IMR-90 (cell line): ENCODE results near the gene TTYH3. TPM values are rescaled to one million over a fixed set of nuclear protein-coding genes. Genes with fewer than 3 reads are reported as not detected.

Source experiments
- ATAC-seq: fragments of 200-7000 bp; cut with Tn5 transposase; 2 replicates; pipeline ENCODE4 v1.9.1; 2020; ENCODE audit warnings: low read depth, mild to moderate bottlenecking, moderate library complexity
- BruUV-seq: library from RNA; stranded (reverse); fragments of 400-500 nt; replicated peaks from 2 replicates; lab custom pipeline; 2021; lab: Mats Ljungman, UMichigan
- CTCF ChIA-PET: fragments of 300-600 bp; formaldehyde crosslinking; extraction: SDS; loops from one replicate; lab custom pipeline; 2021; ENCODE audit warnings: antibody characterized with exemption; lab: Yijun Ruan, JAX
- POLR2A ChIA-PET: fragments of 300-600 bp; sonication (Branson Sonifier 250); formaldehyde crosslinking; loops from one replicate; lab custom pipeline; 2022; ENCODE audit warnings: antibody characterized with exemption; ENCODE audit not compliant: unreplicated experiment; lab: Charles Lee
- DNase-seq: peaks from one replicate; pipeline ENCODE4 v3.0.0; 2013
- H2AFZ ChIP-seq: replicated peaks from 2 replicates; pipeline ENCODE3; 2013; ENCODE audit warnings: low read length, mild to moderate bottlenecking; ENCODE audit not compliant: poor library complexity
- H2AK5ac ChIP-seq: 2 replicates; pipeline ENCODE4 v1.6.1; 2013; ENCODE audit warnings: low read depth, low read length, inconsistent platforms
- H2AK9ac ChIP-seq: replicated peaks from 2 replicates; pipeline ENCODE3; 2013; ENCODE audit warnings: mild to moderate bottlenecking, low read depth, low read length, moderate library complexity; ENCODE audit not compliant: poor library complexity
- H2BK120ac ChIP-seq: 2 replicates; pipeline ENCODE4 v1.6.1; 2013; ENCODE audit warnings: low read depth, low read length, inconsistent platforms
- H2BK15ac ChIP-seq: 3 replicates; pipeline ENCODE4 v1.6.1; 2013; ENCODE audit warnings: low read depth, low read length, inconsistent platforms
- H2BK20ac ChIP-seq: 2 replicates; pipeline ENCODE4 v1.6.1; 2013; ENCODE audit warnings: low read depth, mild to moderate bottlenecking, inconsistent platforms, low read length, moderate library complexity
- H2BK5ac ChIP-seq: 2 replicates; pipeline ENCODE4 v1.6.1; 2013; ENCODE audit warnings: mild to moderate bottlenecking, low read depth, low read length, inconsistent platforms; ENCODE audit not compliant: poor library complexity, severe bottlenecking
- H3K14ac ChIP-seq: replicated peaks from 2 replicates; pipeline ENCODE4 v1.6.1; 2013; ENCODE audit warnings: low read depth, low read length, inconsistent platforms
- H3K18ac ChIP-seq: 2 replicates; pipeline ENCODE4 v1.6.1; 2013; ENCODE audit warnings: low read depth, low read length, control low read depth
- H3K23ac ChIP-seq: 2 replicates; pipeline ENCODE4 v1.6.1; 2013; ENCODE audit warnings: low read depth, low read length, inconsistent platforms
- H3K27ac ChIP-seq: 2 replicates; pipeline ENCODE4 v1.5.1; 2013; ENCODE audit warnings: mild to moderate bottlenecking, control low read depth, low read length; ENCODE audit not compliant: insufficient read depth
- H3K27me3 ChIP-seq: 2 replicates; pipeline ENCODE4 v1.6.1; 2013; ENCODE audit warnings: low read length; ENCODE audit not compliant: control insufficient read depth, insufficient read depth
- H3K36me3 ChIP-seq: 2 replicates; pipeline ENCODE4 v1.6.1; 2013; ENCODE audit warnings: low read length, mixed read lengths; ENCODE audit not compliant: control insufficient read depth, insufficient read depth
- H3K4ac ChIP-seq: 2 replicates; pipeline ENCODE4 v1.6.1; 2013; ENCODE audit warnings: low read depth, low read length, inconsistent platforms
- H3K4me1 ChIP-seq: 2 replicates; pipeline ENCODE4 v1.6.1; 2013; ENCODE audit warnings: low read length, mixed read lengths; ENCODE audit not compliant: control insufficient read depth, insufficient read depth
- H3K4me2 ChIP-seq: 2 replicates; pipeline ENCODE4 v1.6.1; 2013; ENCODE audit warnings: low read depth, mild to moderate bottlenecking, control low read depth, low read length, moderate library complexity
- H3K4me3 ChIP-seq: 2 replicates; pipeline ENCODE4 v1.5.1; 2013; ENCODE audit warnings: low read depth, mild to moderate bottlenecking, control low read depth, low read length, moderate library complexity; ENCODE audit not compliant: insufficient read depth
- H3K56ac ChIP-seq: 2 replicates; pipeline ENCODE4 v1.6.1; 2013; ENCODE audit warnings: low read length, inconsistent platforms; ENCODE audit not compliant: insufficient read depth; ENCODE audit errors: extremely low read depth
- H3K79me1 ChIP-seq, 2 experiments: 2 replicates each; pipeline ENCODE4 v1.6.1; 2013; ENCODE audit warnings: low read length in 2 of 2, inconsistent platforms in 1 of 2, low read depth in 1 of 2
- H3K9ac ChIP-seq: 2 replicates; pipeline ENCODE4 v1.6.1; 2013; ENCODE audit warnings: low read depth, low read length, control low read depth
- H3K9me1 ChIP-seq: 2 replicates; pipeline ENCODE4 v1.6.1; 2013; ENCODE audit warnings: low read length, inconsistent platforms; ENCODE audit not compliant: insufficient read depth
- H3K9me3 ChIP-seq: 2 replicates; pipeline ENCODE4 v1.6.1; 2013; ENCODE audit warnings: low read length; ENCODE audit not compliant: control insufficient read depth, insufficient read depth
- H4K20me1 ChIP-seq: 2 replicates; pipeline ENCODE4 v1.6.1; 2013; ENCODE audit warnings: low read length, inconsistent platforms; ENCODE audit not compliant: insufficient read depth
- H4K5ac ChIP-seq: 2 replicates; pipeline ENCODE4 v1.6.1; 2013; ENCODE audit warnings: mild to moderate bottlenecking, low read depth, low read length, control low read depth
- H4K8ac ChIP-seq, 2 experiments: 2 replicates each; pipeline ENCODE4 v1.6.1; 2013; ENCODE audit warnings: low read depth in 2 of 2, low read length in 2 of 2, control low read depth in 1 of 2, inconsistent platforms in 1 of 2
- H4K91ac ChIP-seq: 2 replicates; pipeline ENCODE4 v1.6.1; 2013; ENCODE audit warnings: low read depth, low read length, inconsistent platforms; ENCODE audit not compliant: insufficient read depth
- BHLHE40 ChIP-seq: fragments of 150-350 bp; IDR thresholded peaks from 2 replicates; pipeline ENCODE4 v1.6.1; 2016; ENCODE audit warnings: mild to moderate bottlenecking, low read depth, low read length
- WGBS, 2 experiments: methylation state at CpG; one replicate each; pipeline versions ENCODE4 v1.1.5 to v1.1.7; 2013; ENCODE audit warnings: missing lambda C conversion rate in 2 of 2; ENCODE audit not compliant: insufficient read length in 1 of 2; ENCODE audit errors: extremely low coverage in 2 of 2; 5-methylcytosine and 5-hydroxymethylcytosine counted together
- dilution Hi-C: fragments of 300-500 bp; cut with HindIII; formaldehyde crosslinking; loops from one replicate; pipeline ENCODE4 v1.14.3; 2018; ENCODE audit warnings: low sequenced_read_pairs; ENCODE audit not compliant: unreplicated experiment
- in situ Hi-C: fragments of 300-500 bp; cut with MboI; formaldehyde crosslinking; loops from 3 replicates; pipeline ENCODE4 v1.14.3; 2019; ENCODE audit warnings: low sequenced_read_pairs, inconsistent platforms, mixed read lengths
- intact Hi-C: fragments of 100-400 bp; cut with micrococcal nuclease; formaldehyde crosslinking; loops from 2 replicates; pipeline ENCODE4 v1.10.0; 2022
- polyA plus RNA-seq, 3 experiments: library from polyadenylated mRNA; depleted of rRNA; stranded (reverse); fragments of >200 nt; gene quantifications; 2 replicates each; pipeline ENCODE4 v1.2.3, GENCODE V29; 2012; ENCODE audit warnings: low replicate concordance in 1 of 3
- total RNA-seq: library from RNA; depleted of rRNA; stranded (reverse); fragments of >200 nt; gene quantifications from 2 replicates; pipeline ENCODE4 v1.2.3, GENCODE V29; 2012
- TF ChIP-seq, protein P1 (sequence below): fragments of 150-350 bp; IDR thresholded peaks from 2 replicates; pipeline ENCODE4 v1.6.1; 2016; ENCODE audit warnings: low read depth, mild to moderate bottlenecking, low read length, moderate library complexity, borderline replicate concordance

TTYH3 gene
- total and polyA plus RNA-seq, 2 of the 4 experiments (the other 2 are of a cell fraction) = 5.6 to 82.6 TPM

DNA sequence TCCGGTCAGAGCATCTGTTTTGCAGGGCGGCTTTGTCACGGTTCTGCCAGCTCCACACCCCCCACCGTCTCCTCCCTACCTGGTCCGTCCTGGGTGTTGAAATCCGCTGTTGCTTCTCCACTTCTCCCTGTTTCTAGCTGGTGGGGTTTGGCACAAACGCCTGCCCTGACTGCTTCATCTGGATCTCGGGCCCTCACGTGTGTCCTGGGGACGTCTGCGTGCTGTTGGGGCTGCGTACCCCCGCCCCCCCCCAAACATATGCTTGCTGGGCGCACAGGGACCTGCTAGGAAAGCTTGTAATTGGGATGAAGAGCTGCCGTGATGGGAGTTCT is 67.5 kb downstream of the TTYH3 start:
- dilution Hi-C loops = no loop called here
- no peak overlapping the region for H2BK5ac ChIP-seq
- no TSS peak for BruUV-seq

More for the DNA sequence above, 67.5 kb downstream of the TTYH3 start:
- H4K20me1 ChIP-seq = no peaks in the 10 kb centered on the region
- H3K79me1 ChIP-seq = no peaks in the 10 kb centered on the region
- no peaks in the 10 kb centered on the region for H3K36me3 ChIP-seq
- intact Hi-C loops (no loop called here), in situ Hi-C loops (loop anchor here (25.0 kb wide), 1 partner anchor 463 kb away; no protein-coding TSS in a partner anchor)
- H3K9me3 ChIP-seq = no peaks in the 10 kb centered on the region
- POLR2A ChIA-PET = no interaction called here
- H3K18ac ChIP-seq = no peak overlapping the region
- H2AK9ac ChIP-seq = no peak overlapping the region
- no peak overlapping the region for H4K5ac ChIP-seq
- no peak overlapping the region for H2AK5ac ChIP-seq
- H4K91ac ChIP-seq = no peak overlapping the region
- H2BK20ac ChIP-seq = no peak overlapping the region
- CTCF ChIA-PET = no interaction called here
- DNase-seq (no peak), ATAC-seq (no peak)
- H3K4me1 ChIP-seq = no peaks in the 10 kb centered on the region; the same call in 1 of the 2 replicates
- H2BK120ac ChIP-seq = no peak overlapping the region
- no peak overlapping the region for H3K4ac ChIP-seq
- H3K9ac ChIP-seq = no peak overlapping the region
- WGBS, 2 experiments = 64% methylated on average over 4 of the region's 15 CpGs; no CpG with 5 or more reads in 1 of the 2 experiments
- TF ChIP-seq, protein P1, sequence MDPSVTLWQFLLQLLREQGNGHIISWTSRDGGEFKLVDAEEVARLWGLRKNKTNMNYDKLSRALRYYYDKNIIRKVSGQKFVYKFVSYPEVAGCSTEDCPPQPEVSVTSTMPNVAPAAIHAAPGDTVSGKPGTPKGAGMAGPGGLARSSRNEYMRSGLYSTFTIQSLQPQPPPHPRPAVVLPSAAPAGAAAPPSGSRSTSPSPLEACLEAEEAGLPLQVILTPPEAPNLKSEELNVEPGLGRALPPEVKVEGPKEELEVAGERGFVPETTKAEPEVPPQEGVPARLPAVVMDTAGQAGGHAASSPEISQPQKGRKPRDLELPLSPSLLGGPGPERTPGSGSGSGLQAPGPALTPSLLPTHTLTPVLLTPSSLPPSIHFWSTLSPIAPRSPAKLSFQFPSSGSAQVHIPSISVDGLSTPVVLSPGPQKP = no peak
- TF ChIP-seq BHLHE40 = no peak
- H4K8ac ChIP-seq = no peak overlapping the region
- no peaks in the 10 kb centered on the region for H3K9me1 ChIP-seq
- no peak overlapping the region for H3K23ac ChIP-seq
- H3K27me3 ChIP-seq = peaks cover 6% of the 10 kb centered on the region; the same call in 1 of the 2 replicates
- no peak overlapping the region for H3K14ac ChIP-seq
- no peak overlapping the region for H3K27ac ChIP-seq
- no peak overlapping the region for H3K4me2 ChIP-seq
- H2AFZ ChIP-seq = peak overlapping the region; percentile 43
- H2BK15ac ChIP-seq = no peak overlapping the region
- no peak overlapping the region for H3K4me3 ChIP-seq
- no peak overlapping the region for H3K56ac ChIP-seq
